Activated T-cell treated with anti-CD3 and anti-CD28 coated beads, Interleukin-2, amount 50 U/mL, for 24 hours (primary cell): ENCODE data around the gene SULT2B1.

Experiments
- DNase-seq: peaks from one replicate; pipeline ENCODE4 v3.0.0-alpha.2; 2020
- H3K27ac Mint-ChIP-seq: 2 replicates; pipeline ENCODE4 v1.8.0; 2020; ENCODE audit warnings: mild to moderate bottlenecking, mixed read lengths
- H3K27me3 Mint-ChIP-seq: 2 replicates; pipeline ENCODE4 v1.8.0; 2020; ENCODE audit warnings: mixed read lengths
- H3K36me3 Mint-ChIP-seq: 2 replicates; pipeline ENCODE4 v1.8.0; 2020; ENCODE audit warnings: low read depth, mixed read lengths
- H3K4me1 Mint-ChIP-seq: 2 replicates; pipeline ENCODE4 v1.8.0; 2020; ENCODE audit warnings: low read depth, mixed read lengths
- H3K4me3 Mint-ChIP-seq: 2 replicates; pipeline ENCODE4 v1.8.0; 2020; ENCODE audit warnings: mild to moderate bottlenecking, moderate library complexity, mixed read lengths
- H3K9me3 Mint-ChIP-seq: 2 replicates; pipeline ENCODE4 v1.8.0; 2020; ENCODE audit warnings: mixed read lengths

Gene SULT2B1

GRCh38 chr19:48543121-48543710, 8.8 kb upstream of the SULT2B1 start:
- no peak for DNase-seq
- H3K36me3 Mint-ChIP-seq = no peaks in the 10 kb centered on the region

GRCh38 chr19:48544856-48545750, 6.9 kb upstream of the SULT2B1 start:
- Mint-ChIP-seq H3K9me3 (no peaks in the 10 kb centered on the region), H3K4me1 (no peaks in the 10 kb centered on the region), H3K27me3 (no peaks in the 10 kb centered on the region), H3K36me3 (no peaks in the 10 kb centered on the region), H3K4me3 (no peak overlapping the region), H3K27ac (no peak overlapping the region)
- no peak for DNase-seq

More at GRCh38 chr19:48543121-48543710, 8.8 kb upstream of the SULT2B1 start:
- no peak overlapping the region for H3K27ac Mint-ChIP-seq
- no peaks in the 10 kb centered on the region for H3K27me3 Mint-ChIP-seq
- no peaks in the 10 kb centered on the region for H3K9me3 Mint-ChIP-seq
- H3K4me3 Mint-ChIP-seq = no peak overlapping the region
- H3K4me1 Mint-ChIP-seq = no peaks in the 10 kb centered on the region

- Mint-ChIP-seq H3K36me3 (no peaks in the 10 kb centered on the region), H3K9me3 (no peaks in the 10 kb centered on the region), H3K4me1 (no peaks in the 10 kb centered on the region), H3K4me3 (no peak overlapping the region), H3K27me3 (peaks cover 3% of the 10 kb centered on the region), H3K27ac (no peak overlapping the region)
- DNase-seq = no peak
These were observed 4.2 kb upstream of the SULT2B1 start for GRCh38 chr19:48547722-48548121.

GRCh38 chr19:48548253-48548911, 3.6 kb upstream of the SULT2B1 start:
- Mint-ChIP-seq H3K36me3 (no peaks in the 10 kb centered on the region), H3K27ac (no peak overlapping the region), H3K4me3 (no peak overlapping the region), H3K27me3 (peaks cover 3% of the 10 kb centered on the region), H3K4me1 (no peaks in the 10 kb centered on the region), H3K9me3 (no peaks in the 10 kb centered on the region)
- DNase-seq = no peak

GRCh38 chr19:48549380-48549779, 2.6 kb upstream of the SULT2B1 start:
- no peak overlapping the region for H3K4me3 Mint-ChIP-seq

GRCh38 chr19:48552406-48553322, 692 bp downstream of the SULT2B1 start:
- H3K36me3 Mint-ChIP-seq = no peaks in the 10 kb centered on the region
- no peak overlapping the region for H3K4me3 Mint-ChIP-seq
- H3K27ac Mint-ChIP-seq = no peak overlapping the region
- no peak for DNase-seq
- no peaks in the 10 kb centered on the region for H3K9me3 Mint-ChIP-seq
- H3K27me3 Mint-ChIP-seq = peaks cover 8% of the 10 kb centered on the region
- H3K4me1 Mint-ChIP-seq = no peaks in the 10 kb centered on the region

More at GRCh38 chr19:48549380-48549779, 2.6 kb upstream of the SULT2B1 start:
- no peaks in the 10 kb centered on the region for H3K4me1 Mint-ChIP-seq
- no peak for DNase-seq
- peaks cover 3% of the 10 kb centered on the region for H3K27me3 Mint-ChIP-seq
- no peaks in the 10 kb centered on the region for H3K9me3 Mint-ChIP-seq
- H3K36me3 Mint-ChIP-seq = no peaks in the 10 kb centered on the region
- no peak overlapping the region for H3K27ac Mint-ChIP-seq

GRCh38 chr19:48553676-48554384, 1.9 kb downstream of the SULT2B1 start:
- Mint-ChIP-seq H3K4me1 (peaks cover 2% of the 10 kb centered on the region), H3K9me3 (no peaks in the 10 kb centered on the region), H3K27ac (no peak overlapping the region), H3K4me3 (no peak overlapping the region), H3K27me3 (peaks cover 8% of the 10 kb centered on the region), H3K36me3 (no peaks in the 10 kb centered on the region)
- no peak for DNase-seq

GRCh38 chr19:48554385-48555091, 2.6 kb downstream of the SULT2B1 start:
- no peaks in the 10 kb centered on the region for H3K36me3 Mint-ChIP-seq
- DNase-seq = no peak
- no peak overlapping the region for H3K27ac Mint-ChIP-seq
- H3K4me3 Mint-ChIP-seq = no peak overlapping the region
- peaks cover 2% of the 10 kb centered on the region for H3K4me1 Mint-ChIP-seq
- H3K27me3 Mint-ChIP-seq = peaks cover 8% of the 10 kb centered on the region
- no peaks in the 10 kb centered on the region for H3K9me3 Mint-ChIP-seq

- Mint-ChIP-seq H3K4me3 (no peak overlapping the region), H3K4me1 (peaks cover 2% of the 10 kb centered on the region), H3K36me3 (no peaks in the 10 kb centered on the region), H3K9me3 (no peaks in the 10 kb centered on the region), H3K27me3 (peaks cover 11% of the 10 kb centered on the region), H3K27ac (no peak overlapping the region)
- no peak for DNase-seq
These were observed 4.2 kb downstream of the SULT2B1 start for GRCh38 chr19:48556163-48556562.

GRCh38 chr19:48556825-48557224, 4.9 kb downstream of the SULT2B1 start:
- Mint-ChIP-seq H3K9me3 (no peaks in the 10 kb centered on the region), H3K27me3 (peaks cover 8% of the 10 kb centered on the region), H3K36me3 (no peaks in the 10 kb centered on the region), H3K27ac (no peak overlapping the region), H3K4me3 (no peak overlapping the region), H3K4me1 (peaks cover 2% of the 10 kb centered on the region)
- no peak for DNase-seq

- no peak overlapping the region for H3K4me3 Mint-ChIP-seq
- peaks cover 2% of the 10 kb centered on the region for H3K4me1 Mint-ChIP-seq
- H3K27me3 Mint-ChIP-seq = peaks cover 8% of the 10 kb centered on the region
- no peak for DNase-seq
- H3K9me3 Mint-ChIP-seq = no peaks in the 10 kb centered on the region
- no peaks in the 10 kb centered on the region for H3K36me3 Mint-ChIP-seq
- H3K27ac Mint-ChIP-seq = no peak overlapping the region
These were observed 6.2 kb downstream of the SULT2B1 start for GRCh38 chr19:48558018-48558684.

GRCh38 chr19:48560095-48560530, 8.1 kb downstream of the SULT2B1 start:
- no peaks in the 10 kb centered on the region for H3K9me3 Mint-ChIP-seq
- DNase-seq = no peak
- H3K27me3 Mint-ChIP-seq = peaks cover 8% of the 10 kb centered on the region
- no peaks in the 10 kb centered on the region for H3K36me3 Mint-ChIP-seq
- H3K4me3 Mint-ChIP-seq = no peak overlapping the region
- H3K27ac Mint-ChIP-seq = no peak overlapping the region
- peaks cover 2% of the 10 kb centered on the region for H3K4me1 Mint-ChIP-seq

- Mint-ChIP-seq H3K4me3 (no peak overlapping the region), H3K4me1 (peaks cover 2% of the 10 kb centered on the region), H3K9me3 (no peaks in the 10 kb centered on the region), H3K27ac (no peak overlapping the region), H3K27me3 (peaks cover 3% of the 10 kb centered on the region), H3K36me3 (no peaks in the 10 kb centered on the region)
- DNase-seq = no peak
These were observed 9.4 kb downstream of the SULT2B1 start for GRCh38 chr19:48561412-48561811.
